A673 (cell line): Measurements from ENCODE around the gene DNAH14.

Experiments
- EZH2 ChIP-seq: fragments of 200-600 bp; sonication (generic); IDR thresholded peaks from 2 replicates; pipeline ENCODE4 v1.6.1; 2017; ENCODE audit warnings: borderline replicate concordance, low read depth, mild to moderate bottlenecking, mixed read lengths, antibody characterized with exemption, low read length; ENCODE audit not compliant: poor library complexity, severe bottlenecking
- TF ChIP-seq, protein P1 (sequence below): fragments of 300-800, 200-600 bp; sonication (generic); conservative IDR thresholded peaks from 2 replicates; pipeline ENCODE4 v1.5.1; 2017; ENCODE audit warnings: low read depth, mild to moderate bottlenecking, antibody characterized with exemption, low read length, moderate library complexity, mixed read lengths

DNA sequence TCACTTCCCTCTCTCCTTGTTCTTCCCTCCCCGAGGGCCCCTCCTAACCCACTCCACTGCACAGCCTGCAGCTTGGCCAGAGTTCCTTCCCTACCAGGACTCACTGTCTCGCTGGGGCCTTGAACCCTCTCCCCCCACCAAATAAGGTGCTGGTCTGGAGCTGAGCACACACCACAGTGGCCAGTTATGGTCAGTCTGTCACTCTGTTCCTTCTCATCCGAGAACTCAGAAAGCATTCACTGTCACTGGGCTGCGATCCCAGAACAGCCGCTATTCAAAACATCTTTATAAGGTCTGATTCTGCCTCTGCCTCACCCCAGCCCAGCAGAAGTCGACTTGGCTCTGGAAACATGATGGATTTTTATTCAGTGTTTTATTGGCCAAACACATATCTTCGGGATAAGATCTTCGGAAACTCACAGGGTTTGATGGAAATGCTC, 518.2 kb downstream of the DNAH14 start:
- TF ChIP-seq, protein P1, sequence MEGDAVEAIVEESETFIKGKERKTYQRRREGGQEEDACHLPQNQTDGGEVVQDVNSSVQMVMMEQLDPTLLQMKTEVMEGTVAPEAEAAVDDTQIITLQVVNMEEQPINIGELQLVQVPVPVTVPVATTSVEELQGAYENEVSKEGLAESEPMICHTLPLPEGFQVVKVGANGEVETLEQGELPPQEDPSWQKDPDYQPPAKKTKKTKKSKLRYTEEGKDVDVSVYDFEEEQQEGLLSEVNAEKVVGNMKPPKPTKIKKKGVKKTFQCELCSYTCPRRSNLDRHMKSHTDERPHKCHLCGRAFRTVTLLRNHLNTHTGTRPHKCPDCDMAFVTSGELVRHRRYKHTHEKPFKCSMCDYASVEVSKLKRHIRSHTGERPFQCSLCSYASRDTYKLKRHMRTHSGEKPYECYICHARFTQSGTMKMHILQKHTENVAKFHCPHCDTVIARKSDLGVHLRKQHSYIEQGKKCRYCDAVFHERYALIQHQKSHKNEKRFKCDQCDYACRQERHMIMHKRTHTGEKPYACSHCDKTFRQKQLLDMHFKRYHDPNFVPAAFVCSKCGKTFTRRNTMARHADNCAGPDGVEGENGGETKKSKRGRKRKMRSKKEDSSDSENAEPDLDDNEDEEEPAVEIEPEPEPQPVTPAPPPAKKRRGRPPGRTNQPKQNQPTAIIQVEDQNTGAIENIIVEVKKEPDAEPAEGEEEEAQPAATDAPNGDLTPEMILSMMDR, result no peak
- TF ChIP-seq EZH2, result no peak
